Anterior cingulate cortex (tissue), 58 donors: Measurements from ENCODE around the gene SIM1.
A peak's percentile ranks its signal among the peaks of the same experiment; 100 is the strongest.

Experiments
- DNase-seq, 58 donors: peaks; one replicate each; lab custom pipeline; 2025; lab: John Stamatoyannopoulos, UW

The SIM1 gene

GRCh38 chr6:100457311-100457990 is 7.3 kb downstream of the SIM1 start:
- no peak for DNase-seq

DNA sequence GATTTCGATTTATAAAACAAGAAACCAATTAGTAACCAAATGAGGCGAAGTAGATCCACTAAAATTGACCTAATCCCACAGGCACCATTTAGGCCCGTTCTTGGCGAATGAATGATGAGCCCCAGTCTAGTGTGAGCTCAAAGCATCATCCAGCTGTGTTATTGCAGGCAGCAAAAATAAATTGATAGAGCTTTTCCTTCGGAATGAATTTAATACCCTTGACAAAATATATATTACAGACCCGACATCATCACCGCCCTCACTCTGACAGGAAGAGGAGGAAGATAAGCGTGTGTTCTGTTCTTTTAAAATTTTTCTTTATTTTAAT is 7.8 kb downstream of the SIM1 start:
- DNase-seq, result no peak

- DNase-seq, result no peak
Observed at GRCh38 chr6:100456141-100456907, 8.4 kb downstream of the SIM1 start.

- no peak for DNase-seq
Observed at GRCh38 chr6:100455230-100456124, 9.2 kb downstream of the SIM1 start.

GRCh38 chr6:100454551-100455229 is 10.0 kb downstream of the SIM1 start:
- DNase-seq, result no peak

- no peak for DNase-seq
Observed at GRCh38 chr6:100453701-100454521, 10.8 kb downstream of the SIM1 start.

DNA sequence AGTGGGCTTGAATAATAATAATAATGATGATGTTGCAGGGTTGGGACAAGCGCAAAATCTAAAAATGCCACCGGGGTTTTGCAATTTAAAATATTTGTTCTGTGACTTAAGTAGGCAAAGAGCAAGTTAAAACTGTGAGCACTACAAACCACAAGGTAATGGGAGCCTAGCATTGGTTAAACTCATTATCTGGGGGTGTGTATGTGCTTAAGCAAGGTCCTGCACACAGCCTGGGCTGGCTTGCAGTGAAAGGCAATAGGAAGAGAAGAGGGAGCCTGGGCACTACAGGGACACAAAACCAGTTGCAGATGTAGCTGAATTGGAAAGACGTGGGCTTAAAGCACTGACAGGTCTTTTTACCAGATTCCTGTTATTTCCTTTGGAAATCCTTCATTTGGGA is 11.7 kb downstream of the SIM1 start:
- DNase-seq, result no peak

DNA sequence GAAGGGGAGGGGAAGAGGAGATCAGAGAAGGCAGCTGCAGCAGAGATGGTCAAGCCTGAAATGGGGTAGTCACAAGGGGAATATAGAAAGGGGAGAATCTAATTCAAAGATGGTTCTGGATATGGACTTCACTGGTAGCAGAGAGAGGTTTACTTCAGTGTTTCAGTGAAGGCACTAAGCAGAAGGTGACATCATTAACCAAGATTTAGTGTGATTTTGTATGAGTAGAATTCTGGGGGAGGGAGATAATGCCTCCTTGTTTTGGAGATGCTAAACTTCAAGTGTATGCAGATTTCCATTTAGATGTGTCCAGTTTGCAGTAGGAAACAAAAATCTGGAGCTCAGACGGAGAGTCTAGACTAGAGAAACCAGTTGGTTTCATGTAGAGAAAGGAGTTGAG is 13.1 kb downstream of the SIM1 start:
- no peak for DNase-seq

DNA sequence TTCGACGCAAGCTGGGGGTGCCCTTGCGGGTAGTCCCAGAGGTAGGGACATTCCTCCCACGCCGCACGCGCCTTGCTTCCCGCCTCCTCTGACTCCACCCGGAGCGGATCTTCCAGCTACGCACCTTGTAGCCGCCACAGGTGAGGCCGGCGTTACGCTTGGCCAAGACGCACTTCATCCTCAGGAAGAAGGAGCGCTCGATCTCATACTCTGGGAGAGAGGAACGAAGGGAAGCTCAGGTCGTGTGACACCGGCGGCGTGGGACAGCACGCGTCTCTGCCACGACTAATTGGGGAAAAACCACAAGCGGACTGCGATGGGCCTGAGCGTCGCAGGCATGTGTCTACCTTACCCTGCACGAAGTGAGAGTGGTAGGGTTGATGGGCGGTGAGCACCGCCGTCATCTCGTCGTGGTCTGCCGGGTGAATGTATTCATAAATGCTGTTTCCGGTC is 15.5 kb downstream of the SIM1 start:
- DNase-seq, result peak in 1 of 58 donors; percentile 12

DNA sequence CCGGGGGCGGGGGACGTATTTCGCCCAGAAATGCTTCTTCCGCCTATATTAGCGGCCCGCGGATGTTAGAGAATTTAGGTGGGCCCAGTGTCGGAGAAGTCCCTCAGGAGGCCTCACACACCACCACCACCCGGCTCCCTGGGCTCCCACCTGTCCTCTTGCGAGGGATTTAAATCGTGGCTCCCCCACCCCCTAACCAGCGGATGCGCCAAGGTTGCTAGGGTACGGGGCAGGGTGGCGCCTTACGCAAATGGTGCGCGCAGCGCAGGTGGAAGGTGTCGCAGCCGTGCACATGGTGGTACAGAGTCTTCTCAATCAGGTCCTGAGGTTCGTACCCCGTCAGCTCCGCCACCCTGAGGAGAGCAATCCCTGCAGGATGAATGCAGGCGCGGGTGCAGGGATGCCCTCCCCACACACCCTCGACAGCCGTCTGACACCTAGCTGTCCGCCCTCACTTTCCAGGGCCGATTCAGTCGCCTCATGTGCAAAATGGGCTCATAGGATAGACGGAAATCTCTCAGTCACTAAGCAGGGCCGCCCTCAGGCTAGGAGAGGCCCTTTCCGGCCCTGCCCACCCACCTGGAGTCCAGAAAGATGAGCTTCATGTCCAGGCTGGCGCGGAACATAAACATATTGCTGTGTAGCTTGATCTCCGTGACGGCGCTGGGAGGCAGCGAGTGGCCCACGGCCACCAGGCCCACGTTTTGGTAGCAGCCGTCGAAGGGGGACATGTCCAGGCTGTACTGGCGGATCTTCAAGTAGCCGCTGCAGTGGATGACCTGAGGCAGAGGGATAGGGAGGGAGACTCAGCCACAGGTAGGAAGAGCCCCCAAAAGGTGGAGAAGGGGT is 16.6 kb downstream of the SIM1 start:
- DNase-seq, result no peak

DNA sequence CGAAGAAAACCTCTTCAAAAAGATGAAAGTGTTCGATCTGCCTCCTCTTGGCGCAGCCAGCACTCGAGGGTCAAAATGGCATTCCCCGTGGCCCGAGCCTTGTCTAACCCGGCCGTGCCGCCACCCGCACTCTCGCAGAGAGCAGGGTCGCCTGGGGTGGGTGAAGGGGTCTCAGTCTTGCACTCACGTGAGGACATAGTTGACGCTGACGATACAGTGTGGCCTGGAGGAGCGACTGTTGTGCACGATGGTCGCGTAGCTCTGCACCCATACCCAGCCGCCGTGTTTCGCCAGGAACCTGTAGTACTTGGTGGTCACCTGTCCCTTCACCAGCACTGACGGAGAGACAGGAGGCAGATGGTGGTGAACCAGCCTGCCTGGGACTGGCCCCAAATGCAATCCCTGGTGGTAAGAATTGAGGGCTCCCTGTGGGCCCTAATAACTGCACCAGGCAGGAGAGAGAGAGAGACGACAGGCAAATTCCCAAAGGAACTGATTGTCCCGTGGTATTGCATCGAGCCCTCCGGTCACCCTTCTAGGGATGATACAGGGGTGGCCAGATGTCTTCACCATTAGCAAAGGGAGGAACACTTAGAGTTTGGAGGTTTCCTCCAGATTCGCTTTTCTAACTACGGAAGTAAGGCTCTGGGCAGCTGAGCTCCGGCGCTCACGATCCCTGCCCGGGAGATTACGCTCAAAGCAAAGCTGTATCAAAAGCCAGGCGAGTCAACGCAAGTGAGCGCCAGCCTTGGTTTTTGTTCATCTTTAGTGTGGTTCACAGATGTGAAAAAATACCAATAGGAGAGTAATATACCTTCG is 17.4 kb downstream of the SIM1 start:
- no peak for DNase-seq

DNA sequence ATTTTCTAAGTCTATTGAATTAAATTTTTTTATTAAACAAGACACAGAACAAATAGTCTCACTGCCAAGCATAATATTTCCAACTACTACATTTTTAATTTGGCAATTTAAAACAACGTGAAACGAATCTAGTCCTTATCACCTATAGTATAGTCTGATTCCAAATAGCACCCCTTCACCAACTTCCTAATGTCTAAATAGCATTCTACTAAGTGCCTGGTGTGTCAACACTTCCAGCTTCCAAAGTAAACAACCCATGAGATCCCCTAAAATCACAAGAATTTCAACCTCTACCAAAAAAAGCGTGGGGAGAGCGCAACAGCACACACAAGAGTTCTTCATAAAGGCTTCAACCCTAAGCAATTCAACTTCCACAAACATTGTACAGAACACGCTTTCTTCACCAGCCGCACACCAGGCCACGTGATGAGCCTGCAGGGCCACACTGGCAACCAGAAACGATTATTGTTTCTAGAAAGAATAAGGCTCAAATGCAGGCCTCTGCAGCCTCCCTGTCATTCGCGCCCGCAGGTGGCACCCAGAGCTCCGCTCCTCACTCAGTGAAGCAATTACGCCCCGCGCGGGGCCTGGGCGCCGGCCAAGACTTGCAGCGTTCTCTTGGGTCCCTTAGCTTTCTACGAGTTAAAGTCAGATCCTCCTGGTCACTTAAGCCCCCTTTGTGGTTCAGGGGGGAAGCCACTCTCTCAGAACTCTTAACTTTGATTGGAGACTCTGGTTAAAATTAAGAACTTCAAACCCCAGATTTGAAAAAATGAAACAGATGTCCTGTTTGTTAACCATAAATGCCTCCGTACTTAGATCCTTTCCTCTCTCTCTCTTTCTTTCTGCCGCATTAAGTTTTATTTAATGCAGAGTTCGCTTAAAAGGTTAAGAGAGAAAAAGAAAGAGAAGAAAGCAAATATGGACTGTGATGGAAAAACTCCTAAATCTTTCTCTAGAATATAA is 18.3 kb downstream of the SIM1 start:
- no peak for DNase-seq

DNA sequence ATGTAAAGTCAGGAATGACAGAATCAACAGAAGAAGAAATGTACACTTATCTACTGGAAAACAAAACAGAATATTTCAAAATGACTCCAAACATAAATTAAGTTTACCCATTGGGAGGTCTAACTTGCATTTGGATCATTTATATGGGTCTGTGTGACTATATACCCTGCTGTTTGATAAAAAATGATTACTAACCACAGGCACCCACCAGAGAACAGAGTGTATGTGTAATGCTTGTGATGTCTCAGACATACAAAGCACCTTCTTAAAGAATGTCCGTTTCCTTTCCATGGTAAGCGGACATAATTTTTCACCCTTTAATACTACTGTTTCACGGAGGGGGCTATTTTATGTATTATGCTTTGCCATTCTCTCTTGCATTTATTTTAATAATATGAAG is 19.2 kb downstream of the SIM1 start:
- DNase-seq, result no peak

- DNase-seq, result no peak
Observed at GRCh38 chr6:100440935-100441334, 23.8 kb downstream of the SIM1 start.

DNA sequence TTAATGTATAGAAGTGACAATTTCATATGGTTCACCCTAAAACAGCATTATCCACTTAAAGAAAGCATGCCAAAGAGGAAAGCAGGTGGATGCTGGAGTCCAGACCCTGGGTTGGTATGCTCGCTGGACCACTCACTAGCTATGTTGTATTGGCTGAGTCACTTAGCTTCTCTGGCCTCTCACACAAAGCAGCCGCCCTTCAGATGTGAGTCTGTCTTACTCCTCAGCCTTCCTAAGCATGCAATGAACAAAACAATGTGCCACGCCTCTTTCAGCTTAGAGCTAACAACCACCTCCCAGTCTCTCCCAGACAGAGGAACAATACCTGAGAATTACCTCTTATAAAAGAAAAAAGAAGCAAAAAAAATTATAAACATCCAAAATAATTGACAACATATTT is 29.4 kb downstream of the SIM1 start:
- no peak for DNase-seq

DNA sequence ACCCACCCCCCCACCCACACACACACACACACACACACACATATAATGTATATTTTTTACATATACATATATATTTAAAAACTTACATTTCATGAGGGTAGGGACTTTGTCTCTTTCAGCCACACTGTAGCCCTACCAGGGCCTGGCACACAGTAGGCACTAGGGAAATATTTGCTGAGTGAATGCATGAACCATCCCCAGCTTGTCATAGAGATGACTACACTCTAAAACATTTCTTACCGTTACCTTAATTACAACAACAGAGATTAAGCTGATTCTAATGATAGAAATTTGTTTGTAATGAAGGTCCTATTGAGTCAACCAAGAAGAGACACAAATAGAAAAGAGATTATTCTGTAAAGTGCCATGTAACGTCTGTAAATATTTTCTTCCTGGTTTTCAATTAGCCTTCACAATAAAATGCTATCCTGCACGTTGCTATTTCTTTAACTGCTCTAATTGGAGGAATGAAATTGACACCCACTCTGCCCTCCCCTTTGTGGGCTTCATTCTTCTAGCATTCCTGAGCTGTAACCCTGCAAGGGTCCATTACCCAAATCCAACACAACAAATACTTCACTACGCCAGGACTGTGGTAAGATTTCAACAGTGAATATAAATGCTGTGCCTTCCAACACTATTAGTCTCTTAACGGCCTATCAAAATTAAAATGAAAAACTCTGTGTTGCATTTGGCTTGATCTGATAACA is 30.8 kb downstream of the SIM1 start:
- no peak for DNase-seq
